Sigmoid colon (tissue), 7 donors: ENCODE results near the gene LINGO4. TPM values are rescaled to one million over a fixed set of nuclear protein-coding genes. Genes with fewer than 3 reads are reported as not detected.
A peak's percentile ranks its signal among the peaks of the same experiment; 100 is the strongest.

Experiments used
- DNase-seq: peaks from one replicate; pipeline ENCODE4 v3.0.0-alpha.2; 2019
- H3K27ac ChIP-seq, 4 donors: fragments of 200-600 bp; sonication (generic); one replicate each; pipeline ENCODE4 v1.5.1; 2016 to 2019; ENCODE audit warnings: mild to moderate bottlenecking in 1 of 4
- H3K27me3 ChIP-seq, 3 donors: fragments of 200-600 bp; sonication (generic); one replicate each; pipeline ENCODE4 v1.5.1; 2019; ENCODE audit warnings: mild to moderate bottlenecking in 1 of 3
- H3K36me3 ChIP-seq, 4 donors: fragments of 200-600 bp; sonication (generic); one replicate each; pipeline ENCODE4 v1.5.1; 2016 to 2019
- H3K4me1 ChIP-seq, 4 donors: fragments of 200-600 bp; sonication (generic); one replicate each; pipeline ENCODE4 v1.5.1; 2017 to 2019
- H3K4me3 ChIP-seq, 4 donors: fragments of 200-600 bp; sonication (generic); one replicate each; pipeline ENCODE4 v1.5.1; 2017 to 2019; ENCODE audit warnings: mild to moderate bottlenecking in 2 of 4, moderate library complexity in 1 of 4
- H3K9me3 ChIP-seq, 4 donors: fragments of 200-600 bp in 3 of 4; sonication (generic) in 3 of 4; one replicate each; pipeline versions ENCODE4 v1.5.1 to v1.6.1; 2013 to 2019
- CTCF ChIP-seq, 4 experiments: fragments of 450-650 bp in 3 of 4; fragments of 200-600 bp in 1 of 4; IDR thresholded peaks; one replicate each; pipeline ENCODE4 v1.5.1; 2016 to 2019; ENCODE audit warnings: antibody characterized with exemption in 4 of 4, mild to moderate bottlenecking in 3 of 4, moderate library complexity in 2 of 4
- EP300 ChIP-seq, 4 donors: sonication (generic); formaldehyde crosslinking; IDR thresholded peaks; one replicate each; pipeline ENCODE4 v1.6.1; 2017; ENCODE audit warnings: antibody characterized with exemption in 4 of 4
- POLR2A ChIP-seq, 2 donors: fragments of 450-650 bp; IDR thresholded peaks; one replicate each; pipeline ENCODE4 v1.6.1; 2016; ENCODE audit warnings: antibody characterized with exemption in 2 of 2, mild to moderate bottlenecking in 2 of 2, moderate library complexity in 2 of 2
- POLR2AphosphoS5 ChIP-seq, 4 donors: sonication (generic); formaldehyde crosslinking; IDR thresholded peaks; one replicate each; pipeline ENCODE4 v1.6.1; 2017; ENCODE audit warnings: antibody characterized with exemption in 4 of 4
- WGBS, 2 donors: extraction: QIAGEN DNeasy Blood & Tissue Kit; methylation state at CpG; one replicate each; pipeline ENCODE4 v1.1.7; 2013; 5-methylcytosine and 5-hydroxymethylcytosine counted together
- intact Hi-C: fragments of 100-400 bp; cut with DNase I; formaldehyde crosslinking; loops from one replicate; pipeline ENCODE4 v1.15.1; 2023
- polyA plus RNA-seq, 3 donors: library from polyadenylated mRNA; stranded (reverse); fragments of 200-250 nt; gene quantifications; one replicate each; pipeline ENCODE4 v1.2.3, GENCODE V29; 2013
- total RNA-seq, 4 donors: library from RNA; depleted of rRNA; stranded (reverse); fragments of >200 nt; gene quantifications; one replicate each; pipeline ENCODE4 v1.1.0, GENCODE V29; 2016
- donor health status: healthy with polysubstance abuse.
- donor health status: Bipolar disorder and iron deficiency.
- donor health status: healthy.

The LINGO4 gene
- total and polyA plus RNA-seq, 7 donors: 0.13 to 0.16 TPM; not detected in 5

- Histone ChIP-seq H3K36me3 (no peaks in the 10 kb centered on the region), H3K4me3 (peak overlapping the region in 1 of 4 donors; percentile 11), H3K27me3 (peaks cover 0 to 69% (median 5%) of the 10 kb centered on the region in 3 donors), H3K27ac (peak overlapping the region in 1 of 4 donors; percentile 6), H3K9me3 (no peaks in the 10 kb centered on the region), H3K4me1 (peaks cover 0 to 10% (median 8%) of the 10 kb centered on the region in 4 donors)
- TF ChIP-seq POLR2AphosphoS5 (IDR thresholded peaks at IDR 0.05) (no peak), POLR2A (IDR thresholded peaks at IDR 0.05) (no peak), CTCF (IDR thresholded peaks at IDR 0.05) (no peak), EP300 (IDR thresholded peaks at IDR 0.05) (no peak)
- intact Hi-C loops: no loop called here
- 16 to 66% methylated on average over 4 of the region's 4 CpGs for WGBS, 2 donors
- no peak for DNase-seq
These were observed 26.0 kb upstream of the LINGO4 start for GRCh38 chr1:151831256-151831591.

- H3K9me3 ChIP-seq: no peaks in the 10 kb centered on the region
- H3K27ac ChIP-seq: no peak overlapping the region
- H3K4me1 ChIP-seq: peaks cover 0 to 10% (median 8%) of the 10 kb centered on the region in 4 donors
- WGBS, 2 donors: 54 to 57% methylated on average over 6 of the region's 6 CpGs
- H3K4me3 ChIP-seq: no peak overlapping the region
- no peak for TF ChIP-seq EP300 (IDR thresholded peaks at IDR 0.05)
- no peak for TF ChIP-seq POLR2AphosphoS5 (IDR thresholded peaks at IDR 0.05)
- no peak for TF ChIP-seq POLR2A (IDR thresholded peaks at IDR 0.05)
- TF ChIP-seq CTCF (IDR thresholded peaks at IDR 0.05): no peak
- no peak for DNase-seq
- H3K27me3 ChIP-seq: peaks cover 0 to 63% (median 5%) of the 10 kb centered on the region in 3 donors
- no peaks in the 10 kb centered on the region for H3K36me3 ChIP-seq
- intact Hi-C loops: no loop called here
These were observed 24.8 kb upstream of the LINGO4 start for GRCh38 chr1:151830055-151830454.

- intact Hi-C loops: no loop called here
- H3K4me3 ChIP-seq: no peak overlapping the region
- 58 to 73% methylated on average over 4 of the region's 4 CpGs for WGBS, 2 donors
These were observed 24.3 kb upstream of the LINGO4 start for GRCh38 chr1:151829352-151830046.

GRCh38 chr1:151828921-151829320 lies 23.7 kb upstream of the LINGO4 start:
- peaks cover 0 to 52% (median 5%) of the 10 kb centered on the region in 3 donors for H3K27me3 ChIP-seq
- H3K4me1 ChIP-seq: peaks cover 0 to 10% (median 8%) of the 10 kb centered on the region in 4 donors
- intact Hi-C loops: no loop called here
- DNase-seq: no peak
- H3K27ac ChIP-seq: no peak overlapping the region
- no peak overlapping the region for H3K4me3 ChIP-seq
- H3K9me3 ChIP-seq: no peaks in the 10 kb centered on the region
- whole genome bisulfite sequencing, 2 donors: 10 to 30% methylated on average over 12 of the region's 12 CpGs
- no peaks in the 10 kb centered on the region for H3K36me3 ChIP-seq
- TF ChIP-seq EP300 (IDR thresholded peaks at IDR 0.05): no peak
- TF ChIP-seq CTCF (IDR thresholded peaks at IDR 0.05): no peak
- no peak for TF ChIP-seq POLR2AphosphoS5 (IDR thresholded peaks at IDR 0.05)
- TF ChIP-seq POLR2A (IDR thresholded peaks at IDR 0.05): no peak

More at GRCh38 chr1:151829352-151830046, 24.3 kb upstream of the LINGO4 start:
- H3K27me3 ChIP-seq: peaks cover 0 to 58% (median 5%) of the 10 kb centered on the region in 3 donors
- H3K27ac ChIP-seq: no peak overlapping the region
- TF ChIP-seq POLR2AphosphoS5 (IDR thresholded peaks at IDR 0.05) (no peak), CTCF (IDR thresholded peaks at IDR 0.05) (no peak), EP300 (IDR thresholded peaks at IDR 0.05) (no peak), POLR2A (IDR thresholded peaks at IDR 0.05) (no peak)
- H3K36me3 ChIP-seq: no peaks in the 10 kb centered on the region
- no peaks in the 10 kb centered on the region for H3K9me3 ChIP-seq
- peaks cover 0 to 10% (median 8%) of the 10 kb centered on the region in 4 donors for H3K4me1 ChIP-seq
- DNase-seq: no peak
